GM21723 (cell line): ENCODE results near the gene LDLRAD4.
A peak's percentile ranks its signal among the peaks of the same experiment; 100 is the strongest.
"Not testable (repeated sequence)": the region's sequence is repeated elsewhere in the genome, so short reads cannot be mapped to it uniquely, and the experiment has no call there.

Experiments used
- ATAC-seq: cut with Tn5 transposase; IDR thresholded peaks from one replicate; pipeline ENCODE4 v1.9.1; 2021; ENCODE audit warnings: mild to moderate bottlenecking, moderate library complexity; ENCODE audit not compliant: unreplicated experiment

Gene LDLRAD4

GRCh38 chr18:13603304-13604019, 384.9 kb downstream of the LDLRAD4 start:
- ATAC-seq: no peak

- ATAC-seq: no peak
Measured at GRCh38 chr18:13604786-13605185, 386.2 kb downstream of the LDLRAD4 start.

- no peak for ATAC-seq
Measured at GRCh38 chr18:13605477-13605876, 386.9 kb downstream of the LDLRAD4 start.

GRCh38 chr18:13605901-13606300, 387.3 kb downstream of the LDLRAD4 start:
- ATAC-seq: no peak

DNA sequence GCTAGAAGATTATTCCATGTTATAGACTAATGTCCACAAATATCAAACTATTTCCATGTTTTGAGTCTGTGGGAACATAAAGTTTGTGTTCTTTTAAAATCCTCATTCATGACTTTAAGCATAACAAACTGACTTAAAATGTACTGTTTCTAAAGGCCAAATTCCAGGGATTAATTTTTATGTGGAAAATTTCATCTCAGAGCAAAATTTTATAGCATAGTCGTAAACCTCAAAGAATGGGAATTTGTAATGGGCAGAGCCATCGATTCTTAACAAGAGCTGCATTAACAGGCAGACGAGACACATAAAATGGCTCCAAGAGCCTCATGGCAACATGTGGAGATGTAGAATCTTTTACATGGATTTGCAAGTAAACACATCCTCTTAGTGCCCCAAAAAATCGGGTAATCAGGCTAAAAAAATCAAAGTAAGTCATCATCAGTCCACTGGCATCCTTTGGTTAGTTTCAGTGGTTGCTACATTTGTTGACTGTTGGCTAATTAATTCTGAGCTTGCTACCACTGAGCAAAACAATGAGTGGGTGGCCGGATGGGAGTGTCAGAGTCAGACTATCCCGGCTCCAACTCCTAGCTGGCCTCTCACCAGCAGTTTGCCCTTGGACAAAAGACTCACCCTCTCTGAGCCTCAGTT, 388.2 kb downstream of the LDLRAD4 start:
- ATAC-seq: no peak

GRCh38 chr18:13608024-13608562, 389.5 kb downstream of the LDLRAD4 start:
- not testable (repeated sequence) for ATAC-seq

DNA sequence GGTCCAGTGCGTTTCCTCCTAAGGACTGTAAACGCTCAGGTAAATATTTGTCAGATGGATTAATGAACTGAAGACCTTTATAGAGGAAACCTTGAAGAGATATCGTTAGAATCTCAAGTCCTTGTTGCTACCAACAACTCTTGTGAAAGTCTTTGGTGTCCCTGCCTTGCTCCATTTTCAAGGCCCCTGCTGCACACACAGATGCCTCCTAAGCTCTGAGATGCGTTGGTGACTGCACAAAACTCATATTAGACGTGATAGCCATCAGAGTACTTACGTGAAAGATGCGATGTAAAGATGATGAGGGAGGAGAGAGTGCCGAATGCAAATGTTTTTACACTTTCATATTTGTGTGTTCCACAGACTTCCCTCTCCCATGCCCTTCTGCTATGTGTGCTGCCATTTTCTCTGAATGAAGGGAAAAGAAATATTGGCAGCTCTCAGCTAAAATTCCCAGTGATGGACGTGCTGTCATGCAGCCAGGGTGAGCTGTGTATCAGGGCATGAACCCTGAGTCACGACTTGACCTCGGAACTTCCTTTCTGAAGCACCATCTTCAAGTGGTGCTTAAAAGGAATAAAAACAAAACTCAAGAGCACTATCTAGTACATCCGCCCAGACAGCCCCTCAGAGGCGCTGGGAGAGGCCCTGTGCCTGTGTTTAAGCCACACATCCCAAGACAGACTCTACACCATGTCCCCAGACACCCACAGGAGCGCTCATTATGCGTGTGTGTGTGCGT, 390.4 kb downstream of the LDLRAD4 start:
- ATAC-seq: no peak

- ATAC-seq: no peak
Measured at GRCh38 chr18:13610555-13611141, 392.1 kb downstream of the LDLRAD4 start.

- ATAC-seq: peak; percentile 38
Measured at GRCh38 chr18:13611142-13611600, 392.6 kb downstream of the LDLRAD4 start.

- ATAC-seq: peak; percentile 11
Measured at GRCh38 chr18:13611601-13612195, 393.1 kb downstream of the LDLRAD4 start.

DNA sequence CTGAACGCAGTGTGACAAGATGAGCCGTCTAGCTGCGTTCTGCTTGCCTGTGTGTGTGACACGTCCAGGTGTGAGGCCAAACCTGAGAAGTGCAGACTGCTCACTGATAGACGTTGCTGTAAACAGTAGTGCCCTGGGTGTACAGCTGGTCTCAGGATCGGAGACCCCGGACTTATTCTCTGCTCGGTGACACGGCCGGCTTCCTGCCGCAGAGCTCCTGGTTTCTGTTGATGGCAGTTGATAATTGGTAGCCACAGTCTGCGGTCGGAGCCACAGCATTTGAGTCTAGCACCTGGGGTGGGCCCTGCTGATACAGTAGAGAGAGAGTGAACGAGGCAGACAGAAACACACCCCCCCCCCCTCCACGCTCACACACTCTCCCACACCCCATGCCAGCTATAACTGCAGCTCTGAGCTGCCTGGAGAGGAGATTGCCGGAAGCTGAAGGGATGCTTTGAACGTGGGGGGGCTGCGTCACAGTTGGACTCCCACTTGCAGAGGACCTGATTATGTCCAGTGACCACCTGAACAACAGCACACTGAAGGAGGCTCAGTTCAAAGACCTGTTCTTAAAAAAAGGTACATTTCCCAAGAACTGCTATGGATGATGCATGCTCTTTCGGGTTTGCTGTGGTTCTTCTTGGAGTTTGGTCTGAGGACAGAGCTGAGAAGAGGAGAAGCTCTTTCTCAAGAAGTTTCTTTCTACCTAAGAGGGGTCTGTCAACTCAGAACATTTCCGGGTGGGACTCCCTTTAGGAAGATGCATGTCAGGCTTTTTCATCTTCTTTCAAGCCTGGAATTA, 393.8 kb downstream of the LDLRAD4 start:
- ATAC-seq: peak; percentile 65

DNA sequence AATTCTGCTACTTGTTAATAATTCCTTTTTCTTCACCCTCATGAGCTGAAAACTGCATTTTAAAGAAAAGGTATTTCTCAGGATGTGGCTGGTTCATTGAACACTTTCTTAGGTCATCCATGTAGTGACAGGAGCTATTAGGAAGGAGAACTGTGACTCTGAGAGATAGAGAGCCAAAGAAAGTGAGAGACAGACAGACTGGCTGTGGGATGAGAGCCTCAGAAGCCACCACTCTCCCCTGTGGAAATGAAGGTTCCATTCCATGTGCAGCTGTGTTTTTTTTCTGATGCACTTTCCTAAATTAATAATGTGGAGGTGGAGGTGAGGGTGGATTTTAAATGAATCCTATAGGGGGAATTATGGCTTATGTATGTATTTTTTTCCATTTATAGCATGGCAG, 394.5 kb downstream of the LDLRAD4 start:
- ATAC-seq: no peak

GRCh38 chr18:13613591-13614501, 395.3 kb downstream of the LDLRAD4 start:
- ATAC-seq: peak; percentile 18

- ATAC-seq: no peak
Measured at GRCh38 chr18:13614641-13615288, 396.2 kb downstream of the LDLRAD4 start.

DNA sequence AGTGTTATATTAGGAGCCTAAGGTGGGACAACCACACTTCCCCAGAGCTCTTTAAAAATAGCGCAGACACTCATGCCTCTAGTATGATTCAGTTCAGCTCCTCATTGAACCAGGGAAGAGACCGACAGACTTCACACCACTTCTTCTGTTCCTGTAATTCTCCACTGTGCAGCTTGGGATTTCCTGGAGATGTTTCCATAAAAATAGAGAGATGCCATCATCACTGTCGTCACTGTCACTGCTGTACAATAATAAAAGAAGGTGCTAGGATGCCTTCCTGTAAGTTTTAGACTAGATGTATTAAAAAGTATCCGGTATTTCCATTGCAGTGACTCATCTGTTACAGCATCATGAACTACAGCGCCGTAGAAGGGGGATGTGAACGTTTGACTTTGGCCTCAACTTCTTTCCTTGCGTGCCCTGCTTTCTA, 396.9 kb downstream of the LDLRAD4 start:
- no peak for ATAC-seq

- ATAC-seq: no peak
Measured at GRCh38 chr18:13616041-13616440, 397.5 kb downstream of the LDLRAD4 start.

DNA sequence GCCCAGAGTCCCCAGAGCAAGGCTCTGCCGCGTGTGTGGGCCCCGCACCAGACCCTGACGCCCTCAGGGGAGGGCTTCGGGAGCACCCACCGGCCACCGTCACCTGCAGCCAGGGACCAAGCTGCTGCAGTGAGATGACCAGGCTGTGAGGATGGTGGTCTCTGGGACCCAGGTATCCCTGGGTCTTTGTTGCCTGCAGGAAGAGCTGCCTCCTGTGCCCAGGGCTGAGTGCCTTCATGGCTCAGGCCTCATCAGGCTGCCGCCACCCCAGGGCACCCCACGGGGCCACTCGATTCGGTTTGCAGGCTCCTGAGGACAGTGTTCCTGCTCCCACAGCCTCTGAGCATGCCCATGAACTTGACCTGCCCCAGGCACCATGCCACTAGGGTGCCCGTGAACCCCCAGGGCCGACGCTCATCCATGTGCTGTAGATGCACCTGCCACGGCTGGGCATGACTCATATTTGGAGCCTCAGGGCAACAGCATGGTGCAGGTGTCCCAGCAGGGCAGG, 398.0 kb downstream of the LDLRAD4 start:
- ATAC-seq: no peak
